Rectal smooth muscle tissue (tissue), 1 donor: ENCODE results near the gene METTL2B.
"Not testable (repeated sequence)": the region's sequence is repeated elsewhere in the genome, so short reads cannot be mapped to it uniquely, and the experiment has no call there.

ENCODE experiments used
- H3K27ac ChIP-seq: one replicate; pipeline ENCODE4 v1.7.0; 2013; ENCODE audit warnings: low read depth, low read length, inconsistent platforms
- H3K27me3 ChIP-seq: one replicate; pipeline ENCODE4 v1.7.0; 2013; ENCODE audit warnings: low read length; ENCODE audit not compliant: control insufficient read depth, insufficient read depth
- H3K36me3 ChIP-seq: one replicate; pipeline ENCODE4 v1.7.0; 2013; ENCODE audit warnings: low read length; ENCODE audit not compliant: control insufficient read depth, insufficient read depth
- H3K4me1 ChIP-seq: one replicate; pipeline ENCODE4 v1.7.0; 2013; ENCODE audit warnings: low read length; ENCODE audit not compliant: control insufficient read depth, insufficient read depth
- H3K4me3 ChIP-seq: one replicate; pipeline ENCODE4 v1.7.0; 2013; ENCODE audit warnings: low read length
- H3K9ac ChIP-seq: one replicate; pipeline ENCODE4 v1.7.0; 2013; ENCODE audit warnings: low read length

The METTL2B gene

GRCh38 chr7:128511692-128512091, 35.1 kb downstream of the METTL2B start:
- H3K4me3 ChIP-seq, H3K4me1 ChIP-seq, H3K9ac ChIP-seq, H3K36me3 ChIP-seq, H3K27me3 ChIP-seq, H3K27ac ChIP-seq: not testable (repeated sequence)

- not testable (repeated sequence) for H3K27ac ChIP-seq, H3K4me1 ChIP-seq, H3K9ac ChIP-seq, H3K36me3 ChIP-seq, H3K4me3 ChIP-seq, H3K27me3 ChIP-seq
Measured at GRCh38 chr7:128515232-128515631, 38.7 kb downstream of the METTL2B start.

- H3K9ac ChIP-seq, H3K4me3 ChIP-seq, H3K27me3 ChIP-seq, H3K36me3 ChIP-seq, H3K4me1 ChIP-seq, H3K27ac ChIP-seq: not testable (repeated sequence)
Measured at GRCh38 chr7:128517023-128517422, 40.5 kb downstream of the METTL2B start.

- H3K27me3 ChIP-seq, H3K4me3 ChIP-seq, H3K36me3 ChIP-seq, H3K4me1 ChIP-seq, H3K9ac ChIP-seq: not testable (repeated sequence)
- H3K27ac ChIP-seq: peak overlapping the region; percentile 21
Measured at GRCh38 chr7:128523226-128523931, 46.8 kb downstream of the METTL2B start.

GRCh38 chr7:128523932-128524524, 47.5 kb downstream of the METTL2B start:
- not testable (repeated sequence) for H3K9ac ChIP-seq, H3K4me3 ChIP-seq, H3K27me3 ChIP-seq, H3K36me3 ChIP-seq, H3K4me1 ChIP-seq, H3K27ac ChIP-seq

GRCh38 chr7:128525584-128525983, 49.0 kb downstream of the METTL2B start:
- not testable (repeated sequence) for H3K4me1 ChIP-seq, H3K36me3 ChIP-seq, H3K4me3 ChIP-seq, H3K9ac ChIP-seq, H3K27ac ChIP-seq, H3K27me3 ChIP-seq

- H3K4me1 ChIP-seq, H3K4me3 ChIP-seq, H3K36me3 ChIP-seq, H3K27me3 ChIP-seq, H3K9ac ChIP-seq, H3K27ac ChIP-seq: not testable (repeated sequence)
Measured at GRCh38 chr7:128526062-128526466, 49.5 kb downstream of the METTL2B start.

GRCh38 chr7:128529191-128529590, 52.6 kb downstream of the METTL2B start:
- not testable (repeated sequence) for H3K9ac ChIP-seq, H3K4me1 ChIP-seq, H3K27ac ChIP-seq, H3K36me3 ChIP-seq, H3K4me3 ChIP-seq, H3K27me3 ChIP-seq

GRCh38 chr7:128530121-128530854, 53.7 kb downstream of the METTL2B start:
- H3K4me1 ChIP-seq, H3K36me3 ChIP-seq, H3K27me3 ChIP-seq, H3K9ac ChIP-seq: not testable (repeated sequence)
- peak overlapping the region; percentile 87 for H3K27ac ChIP-seq
- peak overlapping the region; percentile 64 for H3K4me3 ChIP-seq

GRCh38 chr7:128530855-128531104, 54.2 kb downstream of the METTL2B start:
- peak overlapping the region; percentile 87 for H3K27ac ChIP-seq
- H3K9ac ChIP-seq: no peak overlapping the region
- no peaks in the 10 kb centered on the region for H3K4me1 ChIP-seq
- no peaks in the 10 kb centered on the region for H3K27me3 ChIP-seq
- no peaks in the 10 kb centered on the region for H3K36me3 ChIP-seq
- H3K4me3 ChIP-seq: peak overlapping the region; percentile 64

- H3K27me3 ChIP-seq, H3K4me1 ChIP-seq, H3K36me3 ChIP-seq: not testable (repeated sequence)
- Histone ChIP-seq H3K27ac (peak overlapping the region; percentile 87), H3K9ac (peak overlapping the region; percentile 49), H3K4me3 (peak overlapping the region; percentile 76)
Measured at GRCh38 chr7:128531105-128531954, 54.8 kb downstream of the METTL2B start.

- H3K27ac ChIP-seq: peak overlapping the region; percentile 87
- H3K4me3 ChIP-seq: peak overlapping the region; percentile 76
- H3K4me1 ChIP-seq, H3K27me3 ChIP-seq, H3K36me3 ChIP-seq: not testable (repeated sequence)
- H3K9ac ChIP-seq: peak overlapping the region; percentile 86
Measured at GRCh38 chr7:128531955-128532478, 55.5 kb downstream of the METTL2B start.
